Stimulated activated CD8-positive, alpha-beta memory T cell treated with anti-CD3 and anti-CD28 coated beads, Interleukin-4, amount 100 ng/mL, for 4 hours (primary cell): ENCODE results near the gene AGXT.

ENCODE experiments used
- DNase-seq, 2 donors: peaks; one replicate each; pipeline ENCODE4 v3.0.0-alpha.2; 2020; ENCODE audit warnings: low read depth in 2 of 2, low spot score in 1 of 2

AGXT gene

DNA sequence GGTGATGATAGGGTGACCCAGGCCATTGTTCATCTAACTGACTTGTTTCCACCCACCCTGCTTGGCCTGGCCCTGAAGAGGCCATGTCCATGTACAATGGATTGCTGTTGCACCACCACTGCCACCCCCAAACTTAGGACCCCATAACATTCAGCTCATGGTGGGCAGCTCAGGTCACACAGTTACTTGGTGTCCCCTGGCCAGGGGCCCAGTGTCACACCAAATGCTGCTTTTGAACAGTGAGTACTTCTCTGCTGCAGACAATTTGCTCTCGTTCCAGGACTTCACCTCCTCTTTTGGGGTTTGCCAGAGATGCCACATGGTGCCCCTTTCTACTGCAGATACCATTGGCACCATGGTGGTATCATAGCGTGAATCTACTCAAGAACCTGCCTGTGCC, 15.6 kb downstream of the AGXT start:
- no peak for DNase-seq

DNA sequence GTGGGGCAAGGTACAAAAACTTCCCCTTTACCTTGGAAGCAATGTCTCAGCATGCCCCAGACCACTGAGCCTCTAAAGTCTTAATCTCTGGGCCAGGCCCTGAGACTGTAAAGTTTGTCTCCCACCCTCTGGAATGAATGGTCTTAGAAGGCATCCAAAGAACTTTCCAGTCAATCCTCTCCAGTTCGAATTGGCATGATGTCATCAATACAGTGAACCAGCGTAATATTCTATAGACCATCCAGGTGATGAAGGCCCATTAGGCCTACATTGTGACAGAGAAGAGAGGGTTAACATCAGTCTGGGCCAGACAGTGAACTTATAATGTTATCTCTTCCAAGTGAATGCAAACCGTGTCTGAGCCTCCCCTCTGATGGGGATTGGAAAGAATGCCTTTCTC, 16.1 kb downstream of the AGXT start:
- DNase-seq = no peak

DNA sequence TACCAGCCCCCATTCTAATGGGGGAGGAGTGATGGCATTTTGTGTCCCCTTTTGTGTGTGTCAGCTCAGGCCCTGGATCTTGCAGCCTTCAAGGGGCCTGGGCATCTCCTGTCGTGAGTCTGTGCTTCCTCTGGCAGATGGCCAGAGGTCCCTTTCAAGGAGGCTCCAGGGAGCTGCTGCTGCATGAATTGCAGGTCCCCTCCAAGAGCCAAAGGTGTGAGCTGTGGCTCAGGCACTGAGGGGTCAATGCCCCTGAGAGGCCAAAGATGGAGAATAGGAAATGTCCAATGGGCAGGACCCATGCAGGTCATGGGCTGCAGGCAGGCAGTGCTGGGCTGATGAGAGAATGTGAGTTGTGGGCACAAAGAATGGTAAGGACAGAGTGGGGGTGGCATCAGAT, 16.9 kb downstream of the AGXT start:
- DNase-seq = no peak

DNA sequence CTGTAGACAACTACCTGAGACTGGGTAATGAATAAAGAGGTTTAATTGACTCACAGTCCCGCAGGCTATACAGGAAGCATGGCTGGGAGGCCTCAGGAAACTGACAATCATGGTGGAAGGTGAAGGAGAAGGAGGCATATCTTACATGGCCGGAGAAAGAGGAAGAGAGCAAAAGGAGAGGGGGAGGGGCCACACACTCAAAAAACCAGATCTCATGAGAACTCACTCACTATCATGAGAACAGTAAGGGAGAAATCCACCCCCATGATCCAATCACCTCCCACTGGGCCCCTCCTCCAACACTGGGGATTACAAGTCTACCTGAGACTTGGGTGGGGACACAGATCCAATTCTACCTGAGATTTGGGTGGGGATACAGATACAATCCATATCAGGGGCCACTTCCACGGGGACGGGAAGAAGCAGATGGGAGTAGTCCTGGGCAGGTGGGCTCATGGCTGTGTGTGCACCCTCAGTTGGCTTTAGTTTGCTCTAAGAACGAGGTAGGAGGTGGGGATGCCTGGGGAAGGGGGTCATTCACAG, 17.5 kb downstream of the AGXT start:
- no peak for DNase-seq

DNA sequence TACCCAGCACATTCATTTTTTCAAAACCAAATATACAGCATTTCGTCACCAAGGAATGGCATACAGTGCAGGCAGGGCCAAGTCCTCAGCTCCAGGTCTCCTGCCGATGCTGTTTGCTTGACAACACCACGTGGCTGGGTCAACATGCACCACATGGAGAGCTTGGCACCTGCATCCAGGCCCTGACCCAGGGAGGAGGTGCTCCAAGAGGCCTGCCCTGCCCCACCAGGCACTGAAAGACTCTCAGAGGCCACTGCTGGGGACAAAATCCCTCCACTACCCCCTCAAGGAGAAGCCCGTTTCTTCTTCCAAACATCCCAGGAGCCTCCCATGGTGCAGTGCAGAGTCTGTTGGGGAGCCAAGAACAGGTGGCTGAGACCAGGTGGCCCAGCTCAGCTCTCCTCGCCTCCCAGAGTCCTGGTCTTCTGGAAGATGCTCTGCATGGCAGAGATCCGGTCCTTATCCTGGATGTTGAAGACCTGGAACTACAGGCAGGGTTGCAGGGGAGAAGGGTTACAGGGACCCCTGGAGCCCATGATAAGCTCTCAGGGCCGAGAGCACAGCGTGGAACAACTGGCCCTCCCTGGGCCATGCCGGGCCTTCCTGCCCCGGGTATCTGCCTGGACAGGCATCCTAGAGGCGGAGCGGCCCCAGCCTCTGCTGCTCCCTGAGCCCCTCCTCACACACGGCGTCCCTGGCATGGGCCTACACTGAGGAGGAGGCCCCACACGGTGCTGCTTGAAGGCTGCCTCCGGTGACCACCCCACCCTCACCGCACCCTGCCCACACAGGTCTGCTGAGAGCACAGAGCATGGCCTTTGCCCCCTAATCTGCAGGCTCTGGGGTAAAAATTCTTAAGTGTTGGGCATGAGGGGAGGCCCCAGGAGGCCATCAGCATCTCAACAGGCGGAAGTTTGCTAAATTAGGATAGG, 18.3 kb downstream of the AGXT start:
- DNase-seq = no peak

DNA sequence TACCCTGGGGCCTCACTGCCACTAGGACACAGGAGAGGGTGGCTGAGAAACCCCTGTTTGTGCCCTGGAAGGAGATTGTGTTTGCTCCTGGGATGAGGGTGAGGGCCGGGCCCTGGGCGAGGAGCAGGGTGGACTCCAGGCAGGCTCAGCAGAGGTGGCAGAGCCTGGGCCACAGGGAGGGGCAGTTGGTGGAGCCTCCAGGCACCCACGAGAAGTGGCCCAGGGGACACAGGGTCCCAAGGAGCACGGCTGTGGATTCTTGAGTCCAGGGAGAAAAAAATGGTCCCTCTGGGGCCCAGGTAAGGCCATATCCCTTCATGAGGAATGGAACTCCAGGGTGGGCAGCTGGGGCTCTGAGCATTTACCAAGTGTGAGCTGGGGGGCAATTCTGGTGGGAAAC, 19.0 kb downstream of the AGXT start:
- no peak for DNase-seq

DNA sequence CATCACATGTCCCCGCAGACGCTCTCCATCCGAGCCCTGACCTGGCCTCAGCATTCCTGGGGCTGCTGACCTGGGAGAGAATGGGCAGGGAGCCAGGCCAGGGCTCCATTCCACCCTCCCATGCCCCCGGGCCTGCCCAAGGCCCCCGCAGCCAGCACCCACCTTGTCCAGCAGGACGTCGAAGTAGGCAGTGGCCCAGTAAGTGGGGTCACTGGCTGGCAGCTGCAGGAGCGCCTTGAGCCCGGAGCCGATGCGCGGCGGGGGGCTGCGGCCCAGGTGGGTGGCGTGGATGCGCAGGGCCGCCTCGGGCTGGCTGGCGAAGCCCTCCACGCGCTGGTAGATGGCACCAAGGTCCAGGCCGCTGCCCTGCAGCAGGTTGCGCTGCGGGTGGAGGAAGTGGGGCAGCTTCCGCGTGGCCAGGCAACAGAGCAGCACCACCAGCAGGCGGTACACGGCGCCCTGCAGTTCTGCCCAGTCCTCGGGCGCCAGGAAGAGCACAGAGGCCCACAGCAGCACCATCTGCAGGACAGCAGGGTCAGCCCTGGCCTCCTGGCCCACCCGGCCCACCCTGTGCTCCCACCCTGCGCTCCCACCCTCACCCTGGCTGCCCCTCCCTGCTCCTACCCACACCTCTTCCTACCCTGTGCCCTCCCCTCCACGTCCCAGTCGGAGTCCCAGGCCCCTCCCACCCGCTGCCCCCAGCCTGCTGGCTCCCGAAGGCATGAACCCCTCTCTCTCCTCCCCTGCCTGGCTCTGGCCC, 19.7 kb downstream of the AGXT start:
- no peak for DNase-seq

DNA sequence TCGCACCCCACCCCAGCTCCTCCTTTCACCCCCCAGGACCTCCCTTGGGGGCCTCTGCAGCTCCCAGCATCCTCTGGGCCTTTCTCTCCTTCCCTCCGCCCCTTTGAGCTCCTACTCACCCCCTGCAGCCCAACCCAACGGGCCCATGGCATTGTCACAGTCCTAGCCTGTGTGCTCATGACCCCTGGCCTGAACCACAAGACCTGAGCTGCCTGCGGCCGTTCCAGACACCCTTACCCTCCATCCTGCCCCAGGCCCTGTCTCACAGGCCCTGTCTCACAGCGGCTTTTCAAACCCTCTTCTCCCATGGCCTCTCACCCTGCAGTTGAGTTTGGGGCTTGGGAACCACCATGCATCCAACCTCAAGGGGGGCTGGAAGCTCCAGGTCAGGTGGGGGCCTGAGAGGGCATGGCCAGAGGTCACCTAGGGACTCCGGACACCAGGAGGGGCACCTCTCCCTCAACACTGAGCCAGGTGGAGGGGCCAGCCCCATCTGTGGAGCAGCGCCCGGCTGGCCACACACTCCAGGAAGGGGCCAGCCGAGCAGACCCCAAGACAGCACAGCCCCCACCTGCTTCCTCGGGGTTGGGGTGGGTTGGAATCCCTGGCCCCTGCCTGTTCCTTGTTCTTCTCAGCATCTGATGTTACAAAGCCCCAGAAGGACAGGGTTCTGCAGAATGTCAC, 20.4 kb downstream of the AGXT start:
- DNase-seq = no peak

DNA sequence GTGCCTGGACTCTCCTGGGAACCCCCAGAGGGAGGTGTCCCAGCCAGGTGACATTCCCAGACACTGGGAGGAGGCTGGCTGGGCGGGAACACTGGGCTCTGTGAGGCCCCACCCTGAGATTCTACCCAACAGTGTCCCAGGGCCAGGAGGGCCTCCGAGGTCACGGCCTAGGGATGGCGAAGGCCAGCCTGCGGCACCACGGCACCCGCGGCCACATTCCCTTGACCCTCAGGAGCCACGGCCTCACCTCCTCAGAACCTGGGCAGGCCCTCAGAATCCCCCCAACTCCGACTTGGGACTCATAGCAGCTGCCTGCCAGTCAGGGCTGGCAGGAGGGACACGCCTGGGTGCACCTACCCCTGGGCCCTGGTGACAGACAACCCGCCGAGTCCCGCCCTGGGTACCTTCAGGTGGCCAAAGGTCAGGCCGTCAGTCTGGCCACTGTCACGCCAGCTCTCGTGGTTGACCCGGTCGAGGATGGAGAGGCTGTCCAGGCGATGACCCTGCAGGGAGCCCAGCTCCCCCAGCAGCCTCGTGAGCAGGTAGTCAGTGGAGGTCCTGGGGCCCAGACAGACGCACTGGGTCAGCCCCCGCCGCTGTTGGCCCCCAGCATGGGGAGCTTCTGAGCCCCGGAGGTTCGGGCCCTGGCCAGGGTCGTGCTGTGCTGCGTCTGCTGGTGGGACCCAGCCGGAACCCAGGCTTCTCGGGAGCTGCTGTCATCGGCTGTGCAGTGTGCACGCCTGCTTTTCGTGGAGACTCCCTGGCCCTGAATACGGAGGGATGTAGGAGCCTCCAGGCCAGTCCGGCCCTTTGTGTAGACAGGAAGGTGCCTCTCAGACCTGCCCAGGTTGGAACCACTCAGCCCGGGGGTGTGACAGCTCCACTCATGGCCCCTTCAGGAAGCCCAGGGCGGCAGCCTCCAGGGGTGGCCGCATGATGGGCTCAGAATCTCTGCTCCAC, 21.3 kb downstream of the AGXT start:
- no peak for DNase-seq

DNA sequence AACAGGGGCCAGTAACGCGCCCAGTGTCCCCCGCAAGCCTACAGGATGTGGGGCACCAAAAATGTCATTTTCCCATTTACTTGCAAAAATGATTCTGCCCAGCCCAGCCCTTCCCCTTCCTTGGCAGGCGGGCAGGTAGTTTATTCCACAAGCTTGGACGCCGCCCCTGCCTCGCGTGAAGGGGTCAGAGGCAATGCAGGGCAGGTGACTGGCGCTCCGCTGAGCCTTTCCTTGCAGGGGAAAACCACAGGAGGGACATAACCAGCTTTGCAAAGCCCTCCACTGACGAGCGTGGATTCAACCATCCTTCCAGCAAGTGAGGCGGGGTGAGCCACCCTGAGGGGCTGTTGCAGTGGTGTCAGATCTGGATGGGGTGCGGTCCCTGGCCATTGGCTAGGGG, 22.1 kb downstream of the AGXT start:
- DNase-seq = no peak

DNA sequence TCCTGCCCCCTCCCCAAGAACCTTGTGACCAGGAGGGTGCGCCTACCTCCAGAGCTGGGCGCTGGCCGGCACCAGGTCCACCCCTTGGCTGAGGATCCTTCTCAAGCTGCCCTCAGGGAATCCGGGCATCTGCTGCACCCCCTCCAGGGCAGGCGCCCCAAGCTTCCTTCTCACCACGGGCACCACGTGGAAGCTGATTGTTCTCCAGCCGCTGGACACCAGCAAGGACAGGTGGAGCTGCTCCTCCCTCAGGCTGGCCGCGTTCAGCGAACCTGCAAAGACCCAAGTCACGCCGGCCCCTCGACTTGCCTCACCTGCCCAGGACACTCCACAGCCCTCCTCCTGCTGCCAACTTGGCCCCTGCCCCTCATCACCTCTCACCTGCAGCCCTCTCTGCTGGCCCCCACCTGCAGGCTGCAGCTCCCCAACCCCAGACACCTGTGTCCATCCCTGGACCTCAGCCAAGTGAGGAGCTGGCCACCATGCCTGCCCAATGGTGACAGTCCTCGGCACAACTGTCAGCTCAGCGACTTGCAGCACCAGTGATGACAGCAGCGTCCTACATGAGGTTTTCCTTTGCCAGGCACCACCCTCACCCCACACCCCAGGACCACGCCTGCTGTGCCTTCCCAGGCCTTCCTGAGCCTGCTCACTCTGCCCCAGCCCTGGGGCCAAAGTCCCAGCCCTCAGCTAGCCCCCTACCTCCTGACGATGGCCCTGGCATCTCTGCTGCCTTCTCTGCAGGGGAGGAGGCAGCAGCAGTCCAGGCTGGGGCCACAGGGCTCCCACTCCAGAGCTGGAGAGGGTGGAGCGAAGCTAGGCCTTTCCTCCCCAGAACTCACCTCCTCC, 23.1 kb downstream of the AGXT start:
- no peak for DNase-seq

DNA sequence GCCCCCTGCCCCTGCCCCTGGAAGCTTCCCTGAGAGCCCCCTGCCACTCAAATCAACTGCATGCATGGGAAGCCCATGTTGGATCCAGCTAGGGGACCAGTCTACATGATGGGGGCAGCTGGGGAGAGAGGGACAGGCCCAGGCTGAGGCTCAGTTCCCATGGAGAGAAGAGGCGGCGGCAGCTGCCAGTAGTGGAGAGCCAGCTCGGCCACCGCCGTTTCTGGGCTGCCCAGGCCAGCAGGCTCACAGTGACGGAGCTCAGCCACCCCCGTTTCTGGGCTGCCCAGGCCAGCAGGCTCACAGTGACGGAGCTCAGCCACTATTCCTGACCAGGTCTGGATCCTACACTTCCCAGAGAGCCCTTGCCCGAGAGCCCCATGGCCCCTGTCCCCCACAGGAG, 23.7 kb downstream of the AGXT start:
- no peak for DNase-seq

DNA sequence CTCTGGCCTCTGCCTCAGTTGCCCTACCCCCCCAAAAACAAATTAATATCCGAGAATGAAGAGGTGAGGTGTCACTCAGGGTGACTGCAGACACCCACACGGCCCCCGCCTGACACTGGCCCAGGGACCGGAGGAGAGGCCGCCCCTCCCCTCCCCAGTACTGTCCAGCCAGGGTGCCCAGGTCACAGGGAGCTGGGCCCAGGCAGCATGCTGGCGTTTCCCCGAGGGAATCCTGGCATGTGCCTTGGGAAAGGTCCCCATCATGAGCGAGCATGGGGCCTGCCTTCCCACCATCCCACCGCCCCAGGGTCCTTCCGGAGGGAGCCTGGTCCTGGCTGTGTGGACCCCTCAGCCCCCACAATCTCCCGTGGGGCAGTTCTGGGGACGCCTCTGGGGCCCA, 24.3 kb downstream of the AGXT start:
- no peak for DNase-seq

DNA sequence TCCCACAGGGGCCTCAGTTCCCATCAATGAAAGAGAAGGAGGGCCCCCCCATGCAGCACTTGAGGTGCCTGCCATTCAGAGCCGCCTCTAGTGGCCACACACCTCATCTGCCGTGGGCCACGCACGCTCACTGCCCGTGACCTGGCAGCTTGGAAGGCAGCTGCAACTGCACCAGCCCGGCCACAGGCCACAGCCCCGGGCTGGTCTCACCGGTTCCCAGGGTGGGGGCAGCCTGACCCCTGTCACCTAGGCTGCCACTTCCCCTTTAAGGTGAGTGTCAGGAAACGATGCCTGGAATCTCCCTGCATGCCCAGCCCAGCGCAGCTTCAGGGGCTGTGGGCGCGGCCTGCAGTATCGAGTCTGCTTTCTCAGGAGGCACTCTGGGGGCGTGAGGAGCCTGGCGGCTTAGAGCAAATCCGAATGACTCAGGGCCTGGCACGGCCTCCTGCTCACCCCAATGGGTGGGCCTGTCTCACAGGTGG, 24.8 kb downstream of the AGXT start:
- DNase-seq = peak in 1 of 2 donors; percentile 48

DNA sequence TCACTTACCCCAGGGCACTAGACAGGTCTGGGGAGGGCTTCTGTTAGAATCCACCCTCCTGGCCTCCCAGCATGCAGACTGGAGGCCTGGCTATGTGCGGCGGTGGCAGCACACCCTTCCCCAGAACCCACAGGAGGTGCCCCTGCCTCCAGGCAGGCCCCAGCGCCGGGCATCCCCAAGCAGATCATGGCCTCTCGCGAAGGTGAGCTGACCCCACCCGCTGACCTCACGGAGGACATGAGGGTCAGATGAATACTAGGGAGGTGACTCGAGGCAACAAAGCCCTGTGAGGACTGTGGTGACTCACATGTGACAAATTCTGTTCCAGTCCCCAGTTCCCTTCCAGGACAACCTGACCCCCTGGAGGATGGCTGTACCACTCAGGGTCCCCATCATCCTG, 25.4 kb downstream of the AGXT start:
- no peak for DNase-seq

DNA sequence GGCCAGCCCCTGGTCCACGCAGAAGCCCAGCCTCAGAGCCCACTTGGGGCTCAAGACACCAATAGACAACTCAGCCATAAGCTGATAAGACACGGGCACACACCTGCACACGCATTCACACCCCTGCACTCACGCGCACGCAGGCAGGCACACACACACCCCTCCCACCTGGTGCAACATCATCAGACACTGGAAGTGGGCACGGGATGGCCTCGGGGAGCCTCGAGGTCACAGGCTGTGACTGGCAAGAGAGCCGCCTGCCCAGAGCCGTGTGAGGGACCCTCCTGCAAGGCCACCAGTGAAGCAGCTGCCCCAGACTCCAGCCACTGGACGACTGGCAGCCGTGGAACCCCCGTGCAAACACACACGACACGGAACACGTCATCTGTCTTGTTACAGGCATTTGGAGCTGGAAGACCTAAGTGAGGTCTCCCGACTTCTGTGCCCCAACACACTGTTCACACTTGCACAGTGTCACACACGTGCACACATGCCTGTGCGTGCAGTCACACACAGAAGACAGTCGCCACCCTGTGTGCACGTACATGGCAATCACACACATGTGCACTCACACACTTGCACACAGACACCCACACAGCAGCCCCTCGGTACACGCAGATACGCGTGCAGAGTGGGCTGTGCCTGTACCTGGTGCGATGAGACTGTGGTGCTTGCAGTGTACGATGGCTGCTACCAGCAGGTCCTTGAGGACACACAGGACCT, 26.4 kb downstream of the AGXT start:
- no peak for DNase-seq

DNA sequence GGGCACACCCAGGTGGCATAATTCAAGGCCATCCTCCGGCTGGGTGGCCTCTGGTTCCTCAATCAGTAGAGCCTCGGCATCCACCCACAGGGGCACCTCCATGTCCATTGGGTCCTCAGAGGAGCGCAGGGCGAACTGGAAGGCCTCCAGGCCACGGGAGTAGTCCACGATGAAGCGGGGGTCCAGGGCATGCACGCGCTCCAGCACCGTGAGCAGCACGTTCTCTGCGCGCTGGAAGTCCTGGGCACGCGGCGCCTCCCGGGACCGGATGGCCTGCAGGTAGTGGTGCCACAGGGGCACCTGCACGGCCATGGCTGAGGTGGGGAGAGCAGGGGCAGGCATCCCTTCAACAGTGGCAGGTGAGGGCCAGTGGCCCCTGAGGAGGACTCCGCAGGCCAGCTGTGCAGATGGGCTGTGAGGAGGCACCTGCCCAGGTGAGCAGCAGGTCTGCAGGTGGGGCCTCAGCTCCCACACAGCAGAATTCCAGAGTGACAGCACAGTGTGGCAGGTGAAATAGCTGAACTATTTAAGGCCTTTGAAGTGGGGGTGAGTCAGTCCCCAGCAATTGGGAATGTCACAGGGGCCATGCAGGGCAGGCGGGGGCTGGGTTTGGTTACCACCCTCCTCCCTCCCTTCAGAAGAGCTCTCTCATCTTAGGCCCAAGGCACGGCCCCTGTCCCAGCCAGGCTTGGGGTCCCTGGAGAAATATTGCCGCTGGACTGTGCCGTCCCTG, 27.2 kb downstream of the AGXT start, which contains the start of gene MAB21L4:
Gene MAB21L4 (minus strand): TSS at position 501 of the 733 bp plus-strand sequence. CDS start 159 bp downstream, at position 342.
- no peak for DNase-seq

DNA sequence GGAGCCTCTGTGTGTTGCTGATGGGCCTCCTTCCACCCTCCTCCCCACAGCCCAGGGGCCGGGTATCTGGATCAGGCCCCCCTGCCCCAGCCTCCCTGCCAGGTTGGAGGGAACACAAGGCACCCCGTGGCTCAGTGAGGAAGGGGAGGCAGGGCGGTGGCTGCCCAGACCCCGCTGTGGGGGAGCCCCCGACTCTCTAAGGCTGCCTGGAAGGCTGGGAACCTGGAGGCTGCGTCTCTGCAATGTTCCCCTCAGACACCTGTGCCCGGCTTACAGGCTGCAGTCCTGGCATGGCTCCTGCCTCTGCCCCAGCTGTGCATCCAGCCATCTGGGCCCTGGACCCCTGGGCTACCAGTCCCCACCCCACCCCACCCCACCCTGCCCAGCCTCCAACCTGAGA, 27.8 kb downstream of the AGXT start:
- DNase-seq = no peak
